H9 (cell line): Measurements from ENCODE around the gene MEF2A. TPM values are rescaled to one million over a fixed set of nuclear protein-coding genes. Genes with fewer than 3 reads are reported as not detected.

ENCODE experiments used
- DNase-seq: peaks from one replicate; pipeline ENCODE4 v3.0.0-alpha.2; 2017
- H2AFZ ChIP-seq: one replicate; pipeline ENCODE4 v1.6.1; 2013; ENCODE audit warnings: mild to moderate bottlenecking, low read length, control low read depth, moderate library complexity
- H2AK5ac ChIP-seq: 2 replicates; pipeline ENCODE4 v1.6.1; 2013; ENCODE audit warnings: low read length, control low read depth, mixed read lengths; ENCODE audit not compliant: insufficient read length
- H2BK120ac ChIP-seq: one replicate; pipeline ENCODE4 v1.6.1; 2013; ENCODE audit warnings: low read depth, mild to moderate bottlenecking, low read length, control low read depth, inconsistent platforms; ENCODE audit not compliant: poor library complexity, severe bottlenecking
- H2BK12ac ChIP-seq: 2 replicates; pipeline ENCODE4 v1.6.1; 2013; ENCODE audit warnings: low read length, control low read depth, mixed read lengths, low read depth; ENCODE audit not compliant: insufficient read length
- H2BK15ac ChIP-seq: 2 replicates; pipeline ENCODE4 v1.6.1; 2013; ENCODE audit warnings: low read depth, low read length, control low read depth
- H2BK20ac ChIP-seq: one replicate; pipeline ENCODE4 v1.6.1; 2013; ENCODE audit warnings: low read depth, mild to moderate bottlenecking, low read length, control low read depth, inconsistent platforms; ENCODE audit not compliant: poor library complexity, severe bottlenecking
- H2BK5ac ChIP-seq: 2 replicates; pipeline ENCODE4 v1.6.1; 2013; ENCODE audit warnings: low read length, control low read depth, mixed read lengths; ENCODE audit not compliant: insufficient read length
- H3K14ac ChIP-seq: 2 replicates; pipeline ENCODE4 v1.6.1; 2013; ENCODE audit warnings: low read length, control low read depth; ENCODE audit not compliant: insufficient read depth
- H3K18ac ChIP-seq: 2 replicates; pipeline ENCODE4 v1.6.1; 2013; ENCODE audit warnings: low read depth, mild to moderate bottlenecking, mixed read lengths, low read length, control low read depth; ENCODE audit not compliant: insufficient read length
- H3K23ac ChIP-seq: 2 replicates; pipeline ENCODE4 v1.6.1; 2013; ENCODE audit warnings: low read length, control low read depth, mixed read lengths, low read depth; ENCODE audit not compliant: insufficient read length
- H3K23me2 ChIP-seq: 2 replicates; pipeline ENCODE4 v1.6.1; 2013; ENCODE audit warnings: low read depth, mild to moderate bottlenecking, mixed read lengths, low read length, control low read depth; ENCODE audit not compliant: insufficient read length, poor library complexity, severe bottlenecking
- H3K27ac ChIP-seq: 2 replicates; pipeline ENCODE4 v1.5.1; 2013; ENCODE audit warnings: low read length, control low read depth, mixed read lengths, low read depth; ENCODE audit not compliant: insufficient read length
- H3K27me3 ChIP-seq: 2 replicates; pipeline ENCODE4 v1.6.1; 2013; ENCODE audit warnings: low read length, control low read depth, inconsistent platforms; ENCODE audit not compliant: insufficient read depth
- H3K4ac ChIP-seq: 2 replicates; pipeline ENCODE4 v1.6.1; 2013; ENCODE audit warnings: low read depth, mild to moderate bottlenecking, control low read depth, inconsistent platforms, low read length, moderate library complexity
- H3K4me1 ChIP-seq: 2 replicates; pipeline ENCODE4 v1.6.1; 2013; ENCODE audit warnings: low read length, control low read depth, inconsistent platforms; ENCODE audit not compliant: insufficient read depth
- H3K4me2 ChIP-seq: 2 replicates; pipeline ENCODE4 v1.6.1; 2013; ENCODE audit warnings: low read length, control low read depth, mixed read lengths; ENCODE audit not compliant: insufficient read length, insufficient read depth
- H3K56ac ChIP-seq: 2 replicates; pipeline ENCODE4 v1.6.1; 2013; ENCODE audit warnings: low read depth, mild to moderate bottlenecking, mixed read lengths, low read length, control low read depth; ENCODE audit not compliant: insufficient read length
- H3K79me1 ChIP-seq: 2 replicates; pipeline ENCODE4 v1.6.1; 2013; ENCODE audit warnings: low read depth, mild to moderate bottlenecking, moderate library complexity, low read length, control low read depth, inconsistent platforms; ENCODE audit not compliant: insufficient read depth, poor library complexity, severe bottlenecking
- H3K79me2 ChIP-seq: 2 replicates; pipeline ENCODE4 v1.6.1; 2013; ENCODE audit warnings: low read length, control low read depth, inconsistent platforms; ENCODE audit not compliant: insufficient read depth
- H3K9ac ChIP-seq: 2 replicates; pipeline ENCODE4 v1.6.1; 2013; ENCODE audit warnings: low read length, control low read depth, mixed read lengths; ENCODE audit not compliant: insufficient read length; ENCODE audit errors: extremely low read depth
- H3K9me3 ChIP-seq: one replicate; pipeline ENCODE4 v1.6.1; 2013; ENCODE audit warnings: low read depth, low read length, inconsistent platforms; ENCODE audit not compliant: control insufficient read depth
- H3T11ph ChIP-seq: one replicate; pipeline ENCODE4 v1.6.1; 2013; ENCODE audit warnings: mild to moderate bottlenecking, low read length, control low read depth, inconsistent platforms
- H4K20me1 ChIP-seq: one replicate; pipeline ENCODE4 v1.6.1; 2013; ENCODE audit not compliant: control insufficient read depth, insufficient read length, insufficient read depth
- H4K5ac ChIP-seq: 2 replicates; pipeline ENCODE4 v1.6.1; 2013; ENCODE audit warnings: low read depth, mild to moderate bottlenecking, mixed read lengths, low read length, control low read depth; ENCODE audit not compliant: insufficient read length
- H4K8ac ChIP-seq: replicated peaks from 2 replicates; pipeline ENCODE4 v1.6.1; 2013; ENCODE audit warnings: low read length, control low read depth, mixed read lengths, low read depth; ENCODE audit not compliant: insufficient read length
- H4K91ac ChIP-seq: 2 replicates; pipeline ENCODE4 v1.6.1; 2013; ENCODE audit warnings: low read depth, mild to moderate bottlenecking, moderate library complexity, mixed read lengths, low read length, control low read depth; ENCODE audit not compliant: insufficient read length
- H3K27ac Mint-ChIP-seq, 3 experiments: 2 replicates in 2 of 3; 3 replicates in 1 of 3; pipeline ENCODE4 v1.8.0; 2020 to 2021; ENCODE audit warnings: mixed read lengths in 3 of 3, mild to moderate bottlenecking in 1 of 3, moderate library complexity in 1 of 3
- H3K27me3 Mint-ChIP-seq: 2 replicates; pipeline ENCODE4 v1.8.0; 2021; ENCODE audit warnings: low read depth, mild to moderate bottlenecking, moderate library complexity, mixed read lengths
- H3K36me3 Mint-ChIP-seq, 3 experiments: 2 replicates in 2 of 3; 3 replicates in 1 of 3; pipeline ENCODE4 v1.8.0; 2020 to 2021; ENCODE audit warnings: low read depth in 3 of 3, mixed read lengths in 3 of 3; ENCODE audit not compliant: insufficient read depth in 1 of 3
- H3K4me1 Mint-ChIP-seq, 2 experiments: 2 replicates each; pipeline ENCODE4 v1.8.0; 2020; ENCODE audit warnings: mixed read lengths in 2 of 2
- H3K4me3 Mint-ChIP-seq, 2 experiments: 2 replicates in 1 of 2; 3 replicates in 1 of 2; pipeline ENCODE4 v1.8.0; 2020 to 2021; ENCODE audit warnings: mild to moderate bottlenecking in 2 of 2, mixed read lengths in 2 of 2, moderate library complexity in 1 of 2
- H3K9me3 Mint-ChIP-seq, 2 experiments: 2 replicates in 1 of 2; 3 replicates in 1 of 2; pipeline ENCODE4 v1.8.0; 2020; ENCODE audit warnings: mild to moderate bottlenecking in 2 of 2, mixed read lengths in 2 of 2, moderate library complexity in 1 of 2
- WGBS: extraction: QIAGEN DNeasy Blood & Tissue Kit; methylation state at CpG from one replicate; pipeline ENCODE4 v1.1.7; 2013; ENCODE audit warnings: missing lambda C conversion rate, low lambda C conversion rate, mixed read lengths; ENCODE audit not compliant: insufficient read length; ENCODE audit errors: extremely low coverage; 5-methylcytosine and 5-hydroxymethylcytosine counted together
- total RNA-seq: library from RNA; stranded (reverse); gene quantifications from 2 replicates; pipeline ENCODE4 v1.2.1, GENCODE V29; 2021
- TF ChIP-seq, protein P1 (sequence below): fragments of 200-600 bp; sonication (generic); conservative IDR thresholded peaks from 3 replicates; pipeline ENCODE4 v1.8.0; 2021; ENCODE audit warnings: antibody characterized with exemption, mild to moderate bottlenecking

The MEF2A gene
- total RNA-seq, 1 experiment from 2014 or later: 20.7 TPM

DNA sequence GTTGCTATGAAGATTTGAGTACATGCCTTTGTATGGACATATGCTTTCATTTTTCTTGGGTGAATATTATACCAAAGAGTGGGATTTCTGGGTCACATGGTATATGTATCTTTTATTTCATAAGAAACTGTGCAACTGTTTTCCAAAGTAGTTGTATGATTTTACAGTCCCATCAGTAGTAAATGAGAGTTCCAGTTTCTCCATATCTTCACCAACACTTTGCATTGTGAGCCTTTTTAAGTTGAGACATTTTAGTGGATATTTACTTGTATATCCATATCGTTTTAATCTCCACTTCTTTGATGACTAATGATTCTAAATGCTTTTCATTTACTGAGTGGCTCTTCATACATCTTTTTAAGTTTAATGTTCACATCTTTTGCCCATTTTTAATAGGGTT, 20.3 kb downstream of the MEF2A start:
- no peak overlapping the region for H2BK5ac ChIP-seq
- H2AK5ac ChIP-seq: no peak overlapping the region
- no peak overlapping the region for H2AFZ ChIP-seq
- no peak overlapping the region for H4K8ac ChIP-seq
- WGBS: no CpG with 5 or more reads among the region's 1 CpG
- H3K79me1 ChIP-seq: no peaks in the 10 kb centered on the region
- peaks cover 15% of the 10 kb centered on the region; the same call in 1 of the 2 replicates for H3K79me2 ChIP-seq
- H3K9me3 ChIP-seq: no peaks in the 10 kb centered on the region
- H4K91ac ChIP-seq: no peak overlapping the region
- no peak overlapping the region for H2BK12ac ChIP-seq
- peaks cover 4% of the 10 kb centered on the region for H3K4me1 ChIP-seq
- no peak overlapping the region for H3K18ac ChIP-seq
- no peak for DNase-seq
- no peak overlapping the region for H3K23ac ChIP-seq
- Mint-ChIP-seq H3K27me3 (no peaks in the 10 kb centered on the region), H3K27ac (no peak overlapping the region), H3K4me3 (no peak overlapping the region), H3K4me1 (peaks cover 18 to 23% of the 10 kb centered on the region in 2 experiments), H3K36me3 (peaks cover 16 to 40% (median 25%) of the 10 kb centered on the region in 3 experiments), H3K9me3 (peaks cover 10 to 33% of the 10 kb centered on the region in 2 experiments; a peak in 4 of 5 replicates)
- H4K5ac ChIP-seq: no peak overlapping the region
- H2BK15ac ChIP-seq: no peak overlapping the region
- no peaks in the 10 kb centered on the region for H3K23me2 ChIP-seq
- H3K56ac ChIP-seq: no peak overlapping the region
- no peak overlapping the region for H2BK20ac ChIP-seq
- H3K27me3 ChIP-seq: no peaks in the 10 kb centered on the region
- no peak overlapping the region for H3K14ac ChIP-seq
- H2BK120ac ChIP-seq: no peak overlapping the region
- no peak overlapping the region for H3K4ac ChIP-seq
- TF ChIP-seq, protein P1, sequence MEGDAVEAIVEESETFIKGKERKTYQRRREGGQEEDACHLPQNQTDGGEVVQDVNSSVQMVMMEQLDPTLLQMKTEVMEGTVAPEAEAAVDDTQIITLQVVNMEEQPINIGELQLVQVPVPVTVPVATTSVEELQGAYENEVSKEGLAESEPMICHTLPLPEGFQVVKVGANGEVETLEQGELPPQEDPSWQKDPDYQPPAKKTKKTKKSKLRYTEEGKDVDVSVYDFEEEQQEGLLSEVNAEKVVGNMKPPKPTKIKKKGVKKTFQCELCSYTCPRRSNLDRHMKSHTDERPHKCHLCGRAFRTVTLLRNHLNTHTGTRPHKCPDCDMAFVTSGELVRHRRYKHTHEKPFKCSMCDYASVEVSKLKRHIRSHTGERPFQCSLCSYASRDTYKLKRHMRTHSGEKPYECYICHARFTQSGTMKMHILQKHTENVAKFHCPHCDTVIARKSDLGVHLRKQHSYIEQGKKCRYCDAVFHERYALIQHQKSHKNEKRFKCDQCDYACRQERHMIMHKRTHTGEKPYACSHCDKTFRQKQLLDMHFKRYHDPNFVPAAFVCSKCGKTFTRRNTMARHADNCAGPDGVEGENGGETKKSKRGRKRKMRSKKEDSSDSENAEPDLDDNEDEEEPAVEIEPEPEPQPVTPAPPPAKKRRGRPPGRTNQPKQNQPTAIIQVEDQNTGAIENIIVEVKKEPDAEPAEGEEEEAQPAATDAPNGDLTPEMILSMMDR: no peak
- no peak overlapping the region for H3T11ph ChIP-seq
- no peak overlapping the region for H3K4me2 ChIP-seq
- H3K9ac ChIP-seq: no peak overlapping the region
- H4K20me1 ChIP-seq: no peaks in the 10 kb centered on the region
- H3K27ac ChIP-seq: no peak overlapping the region
